Head of caudate nucleus (tissue), 42 donors: Measurements from ENCODE around the gene CD58.
"Not testable (repeated sequence)": the region's sequence is repeated elsewhere in the genome, so short reads cannot be mapped to it uniquely, and the experiment has no call there.

Experiments
- DNase-seq, 42 donors: peaks; one replicate each; pipeline versions ENCODE4 v3.0.0 to v3.0.0-alpha.2; 2020 to 2021; ENCODE audit warnings: mixed read lengths in 7 of 42
- intact Hi-C: fragments of 100-400 bp; cut with DNase I; formaldehyde crosslinking; loops from one replicate; pipeline ENCODE4 v1.15.0; 2022

Gene CD58

DNA sequence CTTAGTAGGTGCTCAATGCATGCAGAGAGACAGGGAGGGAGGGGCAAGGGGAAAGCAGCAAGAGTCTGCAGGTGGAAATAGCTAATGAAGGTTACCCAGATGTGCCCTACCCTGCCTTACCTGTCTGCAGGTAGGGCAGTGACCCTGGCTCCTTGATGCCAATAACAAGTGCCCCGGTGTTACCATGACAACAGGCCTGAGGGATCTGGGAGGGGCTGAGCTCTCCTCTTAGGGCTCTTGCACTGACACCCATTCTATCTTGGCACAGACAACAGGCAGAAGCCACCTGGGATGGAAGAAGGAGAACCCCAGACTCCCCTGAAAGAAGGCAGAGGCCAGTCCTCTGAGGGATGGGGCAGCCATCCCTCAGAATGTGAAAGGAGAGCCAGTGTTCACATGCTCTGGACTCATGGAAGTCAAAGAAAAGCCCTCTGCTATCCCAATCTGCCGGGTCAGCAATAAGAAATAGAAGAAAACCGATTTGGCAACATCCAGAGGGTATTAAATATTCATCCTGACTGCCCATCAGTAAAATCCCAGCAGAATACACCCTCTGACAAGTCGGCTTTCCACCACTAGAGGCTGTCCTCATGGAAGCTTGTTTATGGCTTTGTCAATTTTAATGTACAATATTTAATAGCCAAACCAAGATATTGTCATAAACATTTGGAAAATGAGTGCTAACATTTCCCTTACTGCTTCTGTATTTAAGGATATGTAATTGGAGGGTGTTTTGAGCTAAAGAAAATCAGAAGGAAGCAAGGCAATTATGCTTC is 24.4 kb upstream of the CD58 start:
- intact Hi-C loops, DNase-seq: not testable (repeated sequence)

GRCh38 chr1:116593977-116594376 is 23.2 kb upstream of the CD58 start:
- DNase-seq, intact Hi-C loops: not testable (repeated sequence)

DNA sequence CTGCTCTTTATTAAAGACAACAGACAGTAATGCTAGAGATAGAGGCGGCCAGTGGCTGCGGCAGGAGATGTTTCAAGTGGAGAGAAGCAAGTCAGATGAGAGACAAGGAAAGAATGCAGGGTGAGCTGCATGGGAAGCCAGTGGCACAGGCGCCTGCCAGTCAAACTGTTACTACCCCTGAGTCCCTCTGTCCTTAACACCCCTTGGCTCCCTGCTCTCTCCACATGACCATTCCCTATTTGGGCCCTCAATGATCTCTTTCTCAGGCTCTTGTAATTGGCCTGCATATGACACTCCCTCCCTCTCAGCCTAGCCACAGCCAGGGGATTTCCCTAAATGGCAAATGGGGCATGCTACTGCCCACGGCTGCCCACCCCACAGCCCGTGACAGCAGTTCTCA is 22.6 kb upstream of the CD58 start:
- DNase-seq, intact Hi-C loops: not testable (repeated sequence)

GRCh38 chr1:116591951-116592605 is 21.3 kb upstream of the CD58 start:
- DNase-seq, intact Hi-C loops: not testable (repeated sequence)

DNA sequence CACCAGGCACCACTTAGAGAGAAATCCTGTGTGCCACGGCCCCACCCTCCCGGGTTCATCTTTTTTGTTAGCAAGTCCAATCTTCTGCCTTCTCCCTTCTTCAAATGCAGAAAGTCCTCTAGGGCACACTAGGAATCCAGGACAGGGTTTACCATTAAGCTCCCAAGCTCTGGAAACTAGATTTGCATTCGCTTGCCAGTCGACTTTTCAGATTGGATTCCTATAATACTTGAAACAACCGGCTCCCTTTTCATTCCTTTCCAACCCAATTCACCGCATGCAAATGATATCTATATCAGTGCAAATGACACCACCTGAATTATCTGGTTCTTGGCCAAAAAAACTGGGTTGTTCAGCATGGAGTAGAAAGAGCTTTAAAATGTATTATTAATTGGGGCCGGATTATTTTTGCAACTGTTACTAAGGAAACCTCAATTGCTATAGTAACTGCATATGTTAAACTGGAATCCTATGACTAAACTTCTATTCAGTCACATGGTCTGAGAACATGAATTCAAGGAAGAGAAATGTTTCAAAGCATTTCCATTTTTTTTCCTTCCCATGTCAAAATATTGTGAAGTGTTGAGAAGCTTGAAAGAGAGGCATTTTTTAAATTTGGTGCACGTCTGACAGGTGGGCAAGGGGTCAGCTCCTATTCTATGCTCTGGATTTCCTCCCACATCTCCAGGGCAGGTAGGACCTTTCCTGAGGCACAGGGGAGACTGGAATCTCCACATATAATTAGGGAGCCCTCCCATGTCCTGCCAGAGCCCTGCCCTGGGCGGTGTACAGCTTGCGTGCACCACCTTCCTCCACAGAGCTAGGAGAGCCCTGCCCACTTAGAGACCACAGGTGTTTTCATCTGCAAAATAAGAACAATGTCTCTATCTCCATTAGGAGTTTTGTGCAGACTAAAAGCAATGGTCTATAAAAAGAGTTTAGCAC is 20.5 kb upstream of the CD58 start:
- intact Hi-C loops, DNase-seq: not testable (repeated sequence)

- not testable (repeated sequence) for DNase-seq
Observed at GRCh38 chr1:116590359-116591005, 19.7 kb upstream of the CD58 start.

GRCh38 chr1:116589101-116589735 is 18.4 kb upstream of the CD58 start:
- DNase-seq, intact Hi-C loops: not testable (repeated sequence)

More at GRCh38 chr1:116590359-116591005, 19.7 kb upstream of the CD58 start:
- intact Hi-C loops, result not testable (repeated sequence)

- no peak for DNase-seq
- intact Hi-C loops, result no loop called here
Observed at GRCh38 chr1:116587501-116588227, 16.8 kb upstream of the CD58 start.

GRCh38 chr1:116586741-116587143 is 15.9 kb upstream of the CD58 start:
- intact Hi-C loops, result no loop called here
- no peak for DNase-seq

DNA sequence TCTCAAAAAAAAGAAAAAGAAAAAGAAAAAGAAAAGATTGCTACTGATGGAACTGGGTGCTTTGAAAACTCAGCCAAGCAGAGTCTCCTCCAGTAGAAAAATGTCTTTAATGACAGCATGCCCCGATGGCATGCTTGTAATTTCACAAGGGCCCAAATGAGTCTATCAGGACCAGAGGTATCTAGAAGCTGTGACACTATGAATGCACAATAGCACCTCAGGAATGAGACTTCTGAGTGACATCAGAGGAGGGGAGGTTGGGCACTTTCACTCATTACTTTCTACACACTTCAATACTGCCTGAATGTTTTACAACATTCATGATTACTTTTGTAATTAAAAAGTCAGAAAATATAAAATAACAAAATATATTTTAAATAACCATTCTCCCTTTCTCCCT is 15.1 kb upstream of the CD58 start:
- intact Hi-C loops, result no loop called here
- DNase-seq, result no peak

GRCh38 chr1:116581323-116581885 is 10.6 kb upstream of the CD58 start:
- intact Hi-C loops, result no loop called here
- DNase-seq, result no peak

- DNase-seq, result no peak
- intact Hi-C loops, result no loop called here
Observed at GRCh38 chr1:116580446-116581322, 9.9 kb upstream of the CD58 start.

- intact Hi-C loops, result loop anchor here (10.0 kb wide), 1 partner anchor 475 kb away; no protein-coding TSS in a partner anchor
Observed at GRCh38 chr1:116579259-116579875, 8.5 kb upstream of the CD58 start.

DNA sequence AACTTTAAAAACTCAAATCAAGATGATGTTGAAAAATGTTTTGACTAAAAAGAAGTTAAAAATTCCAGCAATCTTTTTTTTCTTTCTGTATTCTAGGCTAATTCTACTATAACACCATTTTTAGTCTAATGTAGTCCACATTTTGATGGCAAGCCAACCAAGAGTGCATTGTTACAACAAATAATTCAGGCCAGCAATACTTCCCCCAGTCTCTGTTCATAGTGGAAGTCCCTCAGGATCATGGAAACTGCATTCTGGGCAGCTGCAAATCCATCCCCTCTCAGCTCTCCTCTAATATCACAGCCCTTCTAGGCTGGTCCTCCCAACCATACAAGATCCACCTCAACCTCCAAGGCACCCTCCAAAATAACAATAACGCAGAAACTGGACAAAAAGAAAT is 7.8 kb upstream of the CD58 start:
- DNase-seq, result no peak
- intact Hi-C loops, result loop anchor here (10.0 kb wide), 1 partner anchor 476 kb away; no protein-coding TSS in a partner anchor

More at GRCh38 chr1:116579259-116579875, 8.5 kb upstream of the CD58 start:
- no peak for DNase-seq

DNA sequence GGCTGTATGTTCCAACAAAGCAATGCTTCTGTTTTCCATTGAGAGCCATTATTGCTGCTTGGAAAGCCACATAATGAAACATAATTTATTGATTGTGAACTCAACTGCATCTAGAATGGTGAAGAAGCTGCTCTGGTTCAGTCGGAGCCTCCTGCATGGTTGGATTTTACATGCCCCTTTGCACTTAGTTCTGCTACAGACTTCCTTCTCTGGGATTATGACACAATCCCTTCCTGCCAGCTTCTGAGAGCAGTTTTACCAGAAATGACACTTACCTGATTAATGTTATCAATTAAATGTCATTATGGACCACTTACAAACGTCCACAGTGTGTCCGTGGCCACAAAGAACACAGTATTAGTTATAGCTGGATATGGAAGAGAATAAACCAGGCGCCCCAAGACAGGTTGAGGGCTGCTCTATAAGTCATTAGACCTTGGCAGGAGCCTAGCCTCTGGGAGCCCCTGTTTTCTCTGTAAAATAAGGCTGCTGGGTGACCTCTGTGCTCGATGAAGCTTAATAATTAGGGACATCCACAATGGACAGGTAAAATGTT is 7.0 kb upstream of the CD58 start:
- intact Hi-C loops, result loop anchor here (10.0 kb wide), 1 partner anchor 477 kb away; no protein-coding TSS in a partner anchor
- no peak for DNase-seq
